ENCODE results near the gene ATP5MG.

The ATP5MG gene

DNA sequence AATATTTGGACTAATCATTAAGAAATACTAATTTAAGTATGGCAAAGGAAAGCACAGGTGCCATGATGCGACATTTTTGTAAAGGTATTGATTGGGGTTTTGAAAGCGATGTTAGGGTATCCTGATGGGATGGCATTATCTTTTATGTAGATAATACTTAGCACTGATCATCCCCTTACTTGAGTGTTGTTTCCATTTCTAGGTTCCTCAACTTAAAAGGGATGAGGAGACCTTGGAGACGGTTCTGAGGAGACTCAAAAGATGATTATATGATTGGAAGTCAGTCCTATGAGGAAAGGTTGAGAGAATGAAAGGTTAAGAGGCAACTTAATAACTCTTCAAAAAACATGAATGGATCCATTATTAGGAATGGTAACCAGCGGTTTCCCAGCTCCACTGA is 46.0 kb downstream of the ATP5MG start:
- no peak for TF ChIP-seq CTCF (IDR thresholded peaks at IDR 0.05; ENCODE audit: insufficient read depth, low read depth, low read length, missing control alignments)
- no peak for DNase-seq (ENCODE audit: low read depth)
- H3K4me3 ChIP-seq (ENCODE audit: low read length): no peak overlapping the region

GRCh38 chr11:118448294-118448693 is 46.9 kb downstream of the ATP5MG start:
- H3K4me3 ChIP-seq (ENCODE audit: low read length): no peak overlapping the region
- peak; percentile 35 for DNase-seq (ENCODE audit: low read depth)
- TF ChIP-seq CTCF (IDR thresholded peaks at IDR 0.05; ENCODE audit: insufficient read depth, low read depth, low read length, missing control alignments): no peak

GRCh38 chr11:118449316-118449918 is 48.0 kb downstream of the ATP5MG start:
- no peak overlapping the region for H3K4me3 ChIP-seq (ENCODE audit: low read length)
- no peak for DNase-seq (ENCODE audit: low read depth)
- no peak for TF ChIP-seq CTCF (IDR thresholded peaks at IDR 0.05; ENCODE audit: insufficient read depth, low read depth, low read length, missing control alignments)

- no peak for TF ChIP-seq CTCF (IDR thresholded peaks at IDR 0.05; ENCODE audit: insufficient read depth, low read depth, low read length, missing control alignments)
- no peak for DNase-seq (ENCODE audit: low read depth)
- H3K4me3 ChIP-seq (ENCODE audit: low read length): no peak overlapping the region
Observed at GRCh38 chr11:118450451-118450850, 49.0 kb downstream of the ATP5MG start.

Data from epithelial cell of esophagus (primary cell).